OCI-LY3 (cell line): ENCODE data around the gene C9orf57.

Experiments
- EZH2phosphoT487 ChIP-seq: fragments of 200-600 bp; shearing (Covaris generic); IDR thresholded peaks from 2 replicates; pipeline ENCODE4 v1.6.1; 2018; ENCODE audit warnings: antibody characterized with exemption, mixed run types, low read depth
- TF ChIP-seq, protein P1 (sequence below): fragments of 200-600, 300-600 bp; sonication (generic); IDR thresholded peaks from 2 replicates; pipeline ENCODE4 v1.5.1; 2014; ENCODE audit warnings: antibody characterized with exemption, low read length, low read depth

DNA sequence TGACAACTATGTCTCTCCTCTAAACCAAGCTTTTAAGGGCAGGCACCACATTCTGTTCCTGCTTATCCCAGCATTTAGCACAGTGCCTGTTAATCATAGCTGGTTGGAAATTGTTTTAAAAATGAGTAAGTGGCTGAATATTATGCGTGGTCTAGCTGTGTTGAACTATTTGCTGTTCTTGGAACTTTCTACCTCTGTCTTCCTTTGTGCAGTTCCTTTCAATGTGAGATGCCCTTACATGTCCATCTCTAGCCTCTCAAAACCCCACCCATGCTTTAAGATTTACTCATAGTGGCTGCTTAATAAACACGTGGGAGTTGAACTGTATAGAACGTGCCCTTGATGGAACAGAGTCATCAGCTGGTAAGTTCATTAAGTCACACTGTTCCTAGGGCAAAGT, 34.5 kb downstream of the C9orf57 start:
- TF ChIP-seq EZH2phosphoT487, result no peak
- TF ChIP-seq, protein P1, sequence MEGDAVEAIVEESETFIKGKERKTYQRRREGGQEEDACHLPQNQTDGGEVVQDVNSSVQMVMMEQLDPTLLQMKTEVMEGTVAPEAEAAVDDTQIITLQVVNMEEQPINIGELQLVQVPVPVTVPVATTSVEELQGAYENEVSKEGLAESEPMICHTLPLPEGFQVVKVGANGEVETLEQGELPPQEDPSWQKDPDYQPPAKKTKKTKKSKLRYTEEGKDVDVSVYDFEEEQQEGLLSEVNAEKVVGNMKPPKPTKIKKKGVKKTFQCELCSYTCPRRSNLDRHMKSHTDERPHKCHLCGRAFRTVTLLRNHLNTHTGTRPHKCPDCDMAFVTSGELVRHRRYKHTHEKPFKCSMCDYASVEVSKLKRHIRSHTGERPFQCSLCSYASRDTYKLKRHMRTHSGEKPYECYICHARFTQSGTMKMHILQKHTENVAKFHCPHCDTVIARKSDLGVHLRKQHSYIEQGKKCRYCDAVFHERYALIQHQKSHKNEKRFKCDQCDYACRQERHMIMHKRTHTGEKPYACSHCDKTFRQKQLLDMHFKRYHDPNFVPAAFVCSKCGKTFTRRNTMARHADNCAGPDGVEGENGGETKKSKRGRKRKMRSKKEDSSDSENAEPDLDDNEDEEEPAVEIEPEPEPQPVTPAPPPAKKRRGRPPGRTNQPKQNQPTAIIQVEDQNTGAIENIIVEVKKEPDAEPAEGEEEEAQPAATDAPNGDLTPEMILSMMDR, result no peak
